T-helper 9 cell (primary cell): ENCODE data around the gene MEIOC.
"Not testable (repeated sequence)": the region's sequence is repeated elsewhere in the genome, so short reads cannot be mapped to it uniquely, and the experiment has no call there.

Experiments
- DNase-seq: peaks from one replicate; pipeline ENCODE4 v3.0.0-alpha.2; 2020
- total RNA-seq, 2 donors: gene quantifications; one replicate each; lab custom pipeline; 2026; lab: John Stamatoyannopoulos, UW

The MEIOC gene
- total RNA-seq: 0 to 0.35 reads per million in 2 donors

GRCh38 chr17:44655983-44656710, at the start of gene MEIOC:
TSS of gene MEIOC (plus strand) at chr17:44656468. CDS start at chr17:44656614, 146 bp downstream.
- DNase-seq: no peak

- no peak for DNase-seq
These were observed 49.6 kb upstream of the MEIOC start for GRCh38 chr17:44606658-44607057.

GRCh38 chr17:44607836-44608690, 48.2 kb upstream of the MEIOC start:
- no peak for DNase-seq

GRCh38 chr17:44608727-44609435, 47.4 kb upstream of the MEIOC start:
- no peak for DNase-seq

- no peak for DNase-seq
These were observed 45.9 kb upstream of the MEIOC start for GRCh38 chr17:44610331-44610730.

- DNase-seq: no peak
These were observed 45.4 kb upstream of the MEIOC start for GRCh38 chr17:44610871-44611270.

GRCh38 chr17:44614862-44615261, 41.4 kb upstream of the MEIOC start:
- DNase-seq: no peak

GRCh38 chr17:44618652-44619051, 37.6 kb upstream of the MEIOC start:
- DNase-seq: not testable (repeated sequence)

GRCh38 chr17:44623070-44623725, 33.1 kb upstream of the MEIOC start:
- no peak for DNase-seq

- no peak for DNase-seq
These were observed 28.6 kb upstream of the MEIOC start for GRCh38 chr17:44627513-44628242.

GRCh38 chr17:44628243-44629188, 27.8 kb upstream of the MEIOC start:
- DNase-seq: no peak

GRCh38 chr17:44629314-44629713, 27.0 kb upstream of the MEIOC start:
- DNase-seq: no peak

GRCh38 chr17:44630703-44631102, 25.6 kb upstream of the MEIOC start:
- DNase-seq: no peak

GRCh38 chr17:44633998-44634397, 22.3 kb upstream of the MEIOC start:
- no peak for DNase-seq

GRCh38 chr17:44634401-44634800, 21.9 kb upstream of the MEIOC start:
- DNase-seq: not testable (repeated sequence)

- DNase-seq: no peak
These were observed 19.7 kb upstream of the MEIOC start for GRCh38 chr17:44636562-44636961.

GRCh38 chr17:44637066-44637465, 19.2 kb upstream of the MEIOC start:
- no peak for DNase-seq

GRCh38 chr17:44642834-44643233, 13.4 kb upstream of the MEIOC start:
- no peak for DNase-seq

- no peak for DNase-seq
These were observed 10.9 kb upstream of the MEIOC start for GRCh38 chr17:44645341-44645740.

- DNase-seq: no peak
These were observed 10.0 kb upstream of the MEIOC start for GRCh38 chr17:44646280-44646679.

- DNase-seq: no peak
These were observed 8.5 kb upstream of the MEIOC start for GRCh38 chr17:44647736-44648135.
